Loucy (cell line): ENCODE results near the gene SF3B3.

Source experiments
- EZH2phosphoT487 ChIP-seq: fragments of 200-600 bp; IDR thresholded peaks from 2 replicates; pipeline ENCODE4 v1.6.1; 2018; ENCODE audit warnings: antibody characterized with exemption, mild to moderate bottlenecking, moderate library complexity, borderline replicate concordance
- TF ChIP-seq, protein P1 (sequence below): fragments of 200-600 bp; sonication (generic); conservative IDR thresholded peaks from 2 replicates; pipeline ENCODE4 v1.5.1; 2014; ENCODE audit warnings: mild to moderate bottlenecking, antibody characterized with exemption, low read length

DNA sequence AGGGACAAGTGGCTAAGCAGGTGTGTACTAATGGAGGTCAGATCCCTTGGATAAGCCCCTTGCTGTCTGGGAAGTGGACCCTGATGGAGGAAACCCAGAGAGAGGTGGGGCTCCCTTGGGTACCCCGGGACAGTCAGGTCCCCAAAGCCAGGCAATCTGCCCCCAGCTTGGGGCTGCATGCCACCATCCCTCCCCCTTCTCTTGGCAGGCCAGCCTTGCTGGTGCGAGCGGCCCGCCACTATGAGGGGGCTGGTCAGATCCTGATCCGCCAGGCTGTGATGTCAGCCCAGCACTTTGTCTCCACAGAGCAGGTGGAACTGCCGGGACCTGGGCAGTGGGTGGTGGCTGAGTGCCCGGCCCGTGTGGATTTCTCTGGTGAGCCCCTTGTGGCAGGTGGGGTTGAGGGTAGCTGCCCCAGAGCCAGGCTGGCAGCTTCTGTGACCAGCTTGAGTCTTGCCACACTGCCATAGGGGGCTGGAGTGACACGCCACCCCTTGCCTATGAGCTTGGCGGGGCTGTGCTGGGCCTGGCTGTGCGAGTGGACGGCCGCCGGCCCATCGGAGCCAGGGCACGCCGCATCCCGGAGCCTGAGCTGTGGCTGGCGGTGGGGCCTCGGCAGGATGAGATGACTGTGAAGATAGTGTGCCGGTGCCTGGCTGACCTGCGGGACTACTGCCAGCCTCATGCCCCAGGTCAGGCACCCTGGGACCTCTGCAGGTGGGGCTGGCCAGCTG is 49.1 kb upstream of the SF3B3 start:
- TF ChIP-seq, protein P1, sequence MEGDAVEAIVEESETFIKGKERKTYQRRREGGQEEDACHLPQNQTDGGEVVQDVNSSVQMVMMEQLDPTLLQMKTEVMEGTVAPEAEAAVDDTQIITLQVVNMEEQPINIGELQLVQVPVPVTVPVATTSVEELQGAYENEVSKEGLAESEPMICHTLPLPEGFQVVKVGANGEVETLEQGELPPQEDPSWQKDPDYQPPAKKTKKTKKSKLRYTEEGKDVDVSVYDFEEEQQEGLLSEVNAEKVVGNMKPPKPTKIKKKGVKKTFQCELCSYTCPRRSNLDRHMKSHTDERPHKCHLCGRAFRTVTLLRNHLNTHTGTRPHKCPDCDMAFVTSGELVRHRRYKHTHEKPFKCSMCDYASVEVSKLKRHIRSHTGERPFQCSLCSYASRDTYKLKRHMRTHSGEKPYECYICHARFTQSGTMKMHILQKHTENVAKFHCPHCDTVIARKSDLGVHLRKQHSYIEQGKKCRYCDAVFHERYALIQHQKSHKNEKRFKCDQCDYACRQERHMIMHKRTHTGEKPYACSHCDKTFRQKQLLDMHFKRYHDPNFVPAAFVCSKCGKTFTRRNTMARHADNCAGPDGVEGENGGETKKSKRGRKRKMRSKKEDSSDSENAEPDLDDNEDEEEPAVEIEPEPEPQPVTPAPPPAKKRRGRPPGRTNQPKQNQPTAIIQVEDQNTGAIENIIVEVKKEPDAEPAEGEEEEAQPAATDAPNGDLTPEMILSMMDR, result no peak
- TF ChIP-seq EZH2phosphoT487, result no peak
